ENCODE data around the gene GALK2.

DNA sequence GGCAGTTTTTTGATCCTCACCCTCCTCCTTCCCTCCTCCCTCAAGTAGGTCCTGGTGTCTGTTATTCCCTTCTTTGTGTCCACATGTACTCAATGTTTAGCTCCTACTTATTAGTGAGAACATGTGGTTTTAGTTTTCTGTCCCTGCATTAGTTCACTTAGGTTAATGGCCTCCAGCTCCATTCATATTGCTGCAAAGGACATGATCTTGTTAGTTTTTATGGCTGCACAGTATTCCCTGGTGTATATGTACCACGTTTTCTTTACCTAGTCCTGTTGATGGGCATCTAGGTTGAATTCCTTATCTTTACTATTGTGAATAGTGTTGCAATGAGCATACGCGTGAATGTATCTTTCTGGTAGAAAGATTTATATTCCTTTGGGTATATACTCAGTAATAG lies 191.3 kb downstream of the GALK2 start:
- TF ChIP-seq POLR2AphosphoS5 (IDR thresholded peaks at IDR 0.05; ENCODE audit: low read depth, low read length) (no peak), TAF1 (IDR thresholded peaks at IDR 0.05; ENCODE audit: borderline replicate concordance, insufficient read depth, low read length) (no peak)
- TF ChIP-seq, protein P1, sequence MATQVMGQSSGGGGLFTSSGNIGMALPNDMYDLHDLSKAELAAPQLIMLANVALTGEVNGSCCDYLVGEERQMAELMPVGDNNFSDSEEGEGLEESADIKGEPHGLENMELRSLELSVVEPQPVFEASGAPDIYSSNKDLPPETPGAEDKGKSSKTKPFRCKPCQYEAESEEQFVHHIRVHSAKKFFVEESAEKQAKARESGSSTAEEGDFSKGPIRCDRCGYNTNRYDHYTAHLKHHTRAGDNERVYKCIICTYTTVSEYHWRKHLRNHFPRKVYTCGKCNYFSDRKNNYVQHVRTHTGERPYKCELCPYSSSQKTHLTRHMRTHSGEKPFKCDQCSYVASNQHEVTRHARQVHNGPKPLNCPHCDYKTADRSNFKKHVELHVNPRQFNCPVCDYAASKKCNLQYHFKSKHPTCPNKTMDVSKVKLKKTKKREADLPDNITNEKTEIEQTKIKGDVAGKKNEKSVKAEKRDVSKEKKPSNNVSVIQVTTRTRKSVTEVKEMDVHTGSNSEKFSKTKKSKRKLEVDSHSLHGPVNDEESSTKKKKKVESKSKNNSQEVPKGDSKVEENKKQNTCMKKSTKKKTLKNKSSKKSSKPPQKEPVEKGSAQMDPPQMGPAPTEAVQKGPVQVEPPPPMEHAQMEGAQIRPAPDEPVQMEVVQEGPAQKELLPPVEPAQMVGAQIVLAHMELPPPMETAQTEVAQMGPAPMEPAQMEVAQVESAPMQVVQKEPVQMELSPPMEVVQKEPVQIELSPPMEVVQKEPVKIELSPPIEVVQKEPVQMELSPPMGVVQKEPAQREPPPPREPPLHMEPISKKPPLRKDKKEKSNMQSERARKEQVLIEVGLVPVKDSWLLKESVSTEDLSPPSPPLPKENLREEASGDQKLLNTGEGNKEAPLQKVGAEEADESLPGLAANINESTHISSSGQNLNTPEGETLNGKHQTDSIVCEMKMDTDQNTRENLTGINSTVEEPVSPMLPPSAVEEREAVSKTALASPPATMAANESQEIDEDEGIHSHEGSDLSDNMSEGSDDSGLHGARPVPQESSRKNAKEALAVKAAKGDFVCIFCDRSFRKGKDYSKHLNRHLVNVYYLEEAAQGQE (IDR thresholded peaks at IDR 0.05; ENCODE audit: insufficient read depth in 1 of 2, low read depth in 2 of 2, low read length in 2 of 2): no peak
